HEK293 (cell line): ENCODE results near the gene POU4F2.

ENCODE experiments used
- CTCF ChIA-PET: fragments of 350-600 bp; formaldehyde crosslinking; extraction: SDS; loops from one replicate; lab custom pipeline; 2021; ENCODE audit warnings: antibody characterized with exemption; lab: Yijun Ruan, JAX
- POLR2A ChIA-PET: fragments of 300-600 bp; formaldehyde crosslinking; extraction: SDS; loops from one replicate; lab custom pipeline; 2020; ENCODE audit warnings: antibody characterized with exemption, inconsistent platforms; lab: Yijun Ruan, JAX
- H3K27ac ChIP-seq: fragments of 200-500 bp; sonication (Bioruptor generic); 2 replicates; pipeline ENCODE4 v1.5.1; 2014; ENCODE audit warnings: low read depth, low read length, control low read depth, inconsistent platforms; ENCODE audit errors: extremely low read depth
- H3K36me3 ChIP-seq, 2 experiments: fragments of 200-500 bp in 1 of 2; sonication (Bioruptor generic) in 1 of 2; 1 replicate in 1 of 2; 2 replicates in 1 of 2; pipeline ENCODE4 v1.5.1; 2014 to 2017; ENCODE audit warnings: inconsistent platforms in 2 of 2, low read length in 2 of 2; ENCODE audit not compliant: control insufficient read depth in 2 of 2, insufficient read depth in 1 of 2
- H3K4me1 ChIP-seq: fragments of 200-500 bp; sonication (Bioruptor generic); 2 replicates; pipeline ENCODE4 v1.5.1; 2014; ENCODE audit warnings: mild to moderate bottlenecking, low read length, inconsistent platforms; ENCODE audit not compliant: control insufficient read depth, insufficient read depth
- H3K4me3 ChIP-seq: 2 replicates; pipeline ENCODE4 v1.5.1; 2011; ENCODE audit warnings: low read depth, mild to moderate bottlenecking, control low read depth, low read length, moderate library complexity
- H3K9me3 ChIP-seq: fragments of 200-500 bp; sonication (Bioruptor generic); 2 replicates; pipeline ENCODE4 v1.5.1; 2014; ENCODE audit warnings: low read depth, low read length, inconsistent platforms; ENCODE audit not compliant: control insufficient read depth, insufficient read depth
- MEIS1 ChIP-seq: sonication (generic); formaldehyde crosslinking; IDR thresholded peaks from 2 replicates; pipeline ENCODE4 v1.8.1; 2022; ENCODE audit warnings: missing genetic modification reagents, mild to moderate bottlenecking, borderline replicate concordance
- PRDM4 ChIP-seq: fragments of 450-650 bp; formaldehyde crosslinking; IDR thresholded peaks from 2 replicates; pipeline ENCODE4 v1.5.1; 2017; ENCODE audit warnings: missing biosample characterization, missing genetic modification characterization
- REST ChIP-seq: fragments of 450-650 bp; formaldehyde crosslinking; IDR thresholded peaks from 2 replicates; pipeline ENCODE4 v1.5.1; 2016; ENCODE audit warnings: missing biosample characterization, missing genetic modification characterization
- ZNF10 ChIP-seq: fragments of 450-650 bp; formaldehyde crosslinking; IDR thresholded peaks from 2 replicates; pipeline ENCODE4 v1.5.1; 2017; ENCODE audit warnings: missing biosample characterization, missing genetic modification characterization
- ZNF148 ChIP-seq: fragments of 450-650 bp; formaldehyde crosslinking; IDR thresholded peaks from 2 replicates; pipeline ENCODE4 v1.5.0; 2017; ENCODE audit warnings: missing biosample characterization, missing genetic modification characterization, borderline replicate concordance
- ZNF157 ChIP-seq: fragments of 450-650 bp; formaldehyde crosslinking; IDR thresholded peaks from 2 replicates; pipeline ENCODE4 v1.5.1; 2016; ENCODE audit warnings: missing biosample characterization, missing genetic modification characterization
- ZNF24 ChIP-seq: fragments of 450-650 bp; formaldehyde crosslinking; IDR thresholded peaks from 2 replicates; pipeline ENCODE4 v1.5.1; 2016; ENCODE audit warnings: missing biosample characterization, missing genetic modification characterization
- ZNF48 ChIP-seq: fragments of 450-650 bp; formaldehyde crosslinking; IDR thresholded peaks from 2 replicates; pipeline ENCODE4 v1.5.1; 2016; ENCODE audit warnings: missing biosample characterization, missing genetic modification characterization
- ZNF529 ChIP-seq: fragments of 450-650 bp; formaldehyde crosslinking; IDR thresholded peaks from 2 replicates; pipeline ENCODE4 v1.5.1; 2017; ENCODE audit warnings: missing genetic modification characterization, missing biosample characterization; ENCODE audit not compliant: insufficient replicate concordance
- ZNF548 ChIP-seq: fragments of 450-650 bp; formaldehyde crosslinking; IDR thresholded peaks from 2 replicates; pipeline ENCODE4 v1.5.1; 2016; ENCODE audit warnings: missing biosample characterization, missing genetic modification characterization
- ZNF621 ChIP-seq: fragments of 450-650 bp; formaldehyde crosslinking; IDR thresholded peaks from 2 replicates; pipeline ENCODE4 v1.5.1; 2017; ENCODE audit warnings: missing biosample characterization, missing genetic modification characterization
- ZNF701 ChIP-seq: fragments of 450-650 bp; formaldehyde crosslinking; IDR thresholded peaks from 2 replicates; pipeline ENCODE4 v1.5.1; 2016; ENCODE audit warnings: missing biosample characterization, missing genetic modification characterization
- ZNF707 ChIP-seq: fragments of 450-650 bp; formaldehyde crosslinking; IDR thresholded peaks from 2 replicates; pipeline ENCODE4 v1.5.1; 2016; ENCODE audit warnings: missing biosample characterization, missing genetic modification characterization
- ZNF776 ChIP-seq: fragments of 450-650 bp; formaldehyde crosslinking; IDR thresholded peaks from 2 replicates; pipeline ENCODE4 v1.5.0; 2017; ENCODE audit warnings: missing biosample characterization, missing genetic modification characterization, borderline replicate concordance
- ZSCAN16 ChIP-seq: fragments of 450-650 bp; formaldehyde crosslinking; IDR thresholded peaks from 2 replicates; pipeline ENCODE4 v1.5.1; 2016; ENCODE audit warnings: missing biosample characterization, missing genetic modification characterization
- ZXDB ChIP-seq: fragments of 450-650 bp; formaldehyde crosslinking; IDR thresholded peaks from 2 replicates; pipeline ENCODE4 v1.5.1; 2016; ENCODE audit warnings: missing biosample characterization, missing genetic modification characterization
- TF ChIP-seq, protein P1 (sequence below): sonication (generic); formaldehyde crosslinking; IDR thresholded peaks from 2 replicates; pipeline ENCODE4 v1.8.1; 2022; ENCODE audit warnings: mild to moderate bottlenecking, moderate library complexity, missing genetic modification reagents

Gene POU4F2

GRCh38 chr4:146640465-146641061 lies 1.9 kb downstream of the POU4F2 start:
- POLR2A ChIA-PET: no interaction called here
- TF ChIP-seq ZNF701 (tag by site-specific recombination): no peak
- TF ChIP-seq ZNF10 (tag by site-specific recombination): no peak
- TF ChIP-seq ZSCAN16 (tag by site-specific recombination): no peak
- TF ChIP-seq ZNF776 (tag by site-specific recombination): no peak
- CTCF ChIA-PET: no interaction called here

DNA sequence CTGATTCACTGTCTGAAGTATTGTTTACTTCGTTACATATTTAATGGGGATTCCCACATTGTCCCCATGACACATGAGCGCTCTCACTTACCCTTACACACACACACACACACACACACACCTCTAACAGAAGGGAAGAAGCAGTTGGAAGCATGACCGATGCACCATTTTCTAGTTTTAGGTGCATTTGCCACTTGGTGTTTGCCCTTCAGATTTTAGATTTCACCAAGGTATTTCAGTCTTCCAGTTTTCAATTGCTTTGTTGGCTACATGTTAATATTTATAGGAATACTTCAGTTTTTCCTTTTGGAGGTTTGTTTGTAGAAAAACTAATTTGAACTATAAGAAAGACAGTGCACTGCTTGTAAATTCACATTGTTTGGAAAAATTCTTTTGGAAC lies 3.1 kb downstream of the POU4F2 start:
- H3K4me3 ChIP-seq: no peak overlapping the region
- CTCF ChIA-PET: no interaction called here
- POLR2A ChIA-PET: no interaction called here
- TF ChIP-seq ZNF48 (tag by site-specific recombination): no peak
- TF ChIP-seq, protein P1, sequence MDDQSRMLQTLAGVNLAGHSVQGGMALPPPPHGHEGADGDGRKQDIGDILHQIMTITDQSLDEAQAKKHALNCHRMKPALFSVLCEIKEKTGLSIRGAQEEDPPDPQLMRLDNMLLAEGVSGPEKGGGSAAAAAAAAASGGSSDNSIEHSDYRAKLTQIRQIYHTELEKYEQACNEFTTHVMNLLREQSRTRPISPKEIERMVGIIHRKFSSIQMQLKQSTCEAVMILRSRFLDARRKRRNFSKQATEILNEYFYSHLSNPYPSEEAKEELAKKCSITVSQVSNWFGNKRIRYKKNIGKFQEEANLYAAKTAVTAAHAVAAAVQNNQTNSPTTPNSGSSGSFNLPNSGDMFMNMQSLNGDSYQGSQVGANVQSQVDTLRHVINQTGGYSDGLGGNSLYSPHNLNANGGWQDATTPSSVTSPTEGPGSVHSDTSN (CRISPR knock-in tag): no peak
- TF ChIP-seq ZNF157 (tag by site-specific recombination): no peak
- TF ChIP-seq ZNF529 (tag by site-specific recombination): no peak
- TF ChIP-seq PRDM4 (tag by site-specific recombination): no peak
- no peak for TF ChIP-seq ZNF24 (tag by site-specific recombination)
- TF ChIP-seq MEIS1 (CRISPR knock-in tag): no peak
- TF ChIP-seq ZNF621 (tag by site-specific recombination): no peak
- no peak for TF ChIP-seq ZNF148 (tag by site-specific recombination)
- no peak for TF ChIP-seq ZXDB
- H3K27ac ChIP-seq: no peak overlapping the region
- H3K36me3 ChIP-seq: no peaks in the 10 kb centered on the region
- no peaks in the 10 kb centered on the region for H3K9me3 ChIP-seq
- H3K4me1 ChIP-seq: no peaks in the 10 kb centered on the region

More at GRCh38 chr4:146640465-146641061, 1.9 kb downstream of the POU4F2 start:
- Histone ChIP-seq H3K36me3 (no peaks in the 10 kb centered on the region), H3K27ac (no peak overlapping the region), H3K4me1 (no peaks in the 10 kb centered on the region), H3K4me3 (no peak overlapping the region), H3K9me3 (no peaks in the 10 kb centered on the region)

- TF ChIP-seq REST (tag by site-specific recombination) (peak; percentile 91), ZNF548 (tag by site-specific recombination) (peak; percentile 56; the same call in 1 of the 2 replicates), ZNF707 (tag by site-specific recombination) (no peak)
- ChIA-PET POLR2A (no interaction called here), CTCF (no interaction called here)
- Histone ChIP-seq H3K36me3 (no peaks in the 10 kb centered on the region), H3K4me3 (no peak overlapping the region), H3K4me1 (no peaks in the 10 kb centered on the region), H3K9me3 (no peaks in the 10 kb centered on the region), H3K27ac (no peak overlapping the region)
Observed at GRCh38 chr4:146643812-146644401, 5.2 kb downstream of the POU4F2 start.
